ENCODE results near the gene CRTC2.
A peak's percentile ranks its signal among the peaks of the same experiment; 100 is the strongest.

GRCh38 chr1:153963030-153963849 is 4.8 kb upstream of the CRTC2 start, which contains the start of gene SLC39A1:
- TF ChIP-seq CTCF (IDR thresholded peaks at IDR 0.05) (no peak), POLR2AphosphoS5 (IDR thresholded peaks at IDR 0.05; ENCODE audit: low read depth, low read length) (peak; percentile 84), REST (IDR thresholded peaks at IDR 0.05; ENCODE audit: insufficient read depth in 1 of 2, low read depth in 2 of 2, low read length in 1 of 2) (no peak)
